ENCODE data around the gene MICB.

DNA sequence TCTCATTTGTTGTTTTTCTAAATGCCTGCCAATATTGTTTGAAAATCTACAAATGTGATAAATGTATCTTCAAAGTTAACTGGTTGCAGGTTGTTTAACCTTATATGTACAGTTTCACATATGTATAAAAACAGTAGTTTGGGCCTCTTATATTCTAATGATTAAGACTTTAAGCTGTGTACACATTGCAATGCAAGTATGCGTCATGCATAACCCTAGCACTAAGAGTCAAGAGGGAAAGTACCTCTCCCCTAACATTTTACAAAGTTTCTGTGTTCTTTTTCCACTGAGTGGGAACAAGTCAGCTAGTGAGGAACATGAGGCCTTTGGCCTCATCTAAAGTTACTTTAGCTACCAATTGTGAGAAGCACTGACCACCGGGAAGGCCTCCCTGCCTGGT, 25.7 kb upstream of the MICB start:
- TF ChIP-seq, protein P1, sequence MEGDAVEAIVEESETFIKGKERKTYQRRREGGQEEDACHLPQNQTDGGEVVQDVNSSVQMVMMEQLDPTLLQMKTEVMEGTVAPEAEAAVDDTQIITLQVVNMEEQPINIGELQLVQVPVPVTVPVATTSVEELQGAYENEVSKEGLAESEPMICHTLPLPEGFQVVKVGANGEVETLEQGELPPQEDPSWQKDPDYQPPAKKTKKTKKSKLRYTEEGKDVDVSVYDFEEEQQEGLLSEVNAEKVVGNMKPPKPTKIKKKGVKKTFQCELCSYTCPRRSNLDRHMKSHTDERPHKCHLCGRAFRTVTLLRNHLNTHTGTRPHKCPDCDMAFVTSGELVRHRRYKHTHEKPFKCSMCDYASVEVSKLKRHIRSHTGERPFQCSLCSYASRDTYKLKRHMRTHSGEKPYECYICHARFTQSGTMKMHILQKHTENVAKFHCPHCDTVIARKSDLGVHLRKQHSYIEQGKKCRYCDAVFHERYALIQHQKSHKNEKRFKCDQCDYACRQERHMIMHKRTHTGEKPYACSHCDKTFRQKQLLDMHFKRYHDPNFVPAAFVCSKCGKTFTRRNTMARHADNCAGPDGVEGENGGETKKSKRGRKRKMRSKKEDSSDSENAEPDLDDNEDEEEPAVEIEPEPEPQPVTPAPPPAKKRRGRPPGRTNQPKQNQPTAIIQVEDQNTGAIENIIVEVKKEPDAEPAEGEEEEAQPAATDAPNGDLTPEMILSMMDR (IDR thresholded peaks at IDR 0.05; ENCODE audit: low read length), result no peak
- TF ChIP-seq EZH2 (optimal IDR thresholded peaks at IDR 0.05; ENCODE audit: low read depth, low read length), result no peak
- TF ChIP-seq EZH2phosphoT487 (IDR thresholded peaks at IDR 0.05; ENCODE audit: low read length), result no peak

All from MM.1S (cell line).